Kidney (tissue), 14 donors: ENCODE results near the gene COL4A2. TPM values are rescaled to one million over a fixed set of nuclear protein-coding genes. Genes with fewer than 3 reads are reported as not detected.

Experiments used
- DNase-seq, 5 donors: peaks; one replicate each; pipeline ENCODE4 v3.0.0-alpha.2; 2013 to 2020
- FAIRE-seq: peaks from 2 replicates; lab custom pipeline; 2012; peaks lifted over from hg19 to GRCh38; lab: Jason Lieb, UNC
- H3K27ac ChIP-seq, 2 donors: one replicate each; pipeline ENCODE4 v1.7.0; 2013; ENCODE audit warnings: low read depth in 2 of 2, low read length in 2 of 2, inconsistent platforms in 1 of 2
- H3K27me3 ChIP-seq: one replicate; pipeline ENCODE4 v1.7.1; 2013; ENCODE audit warnings: low read length, inconsistent platforms; ENCODE audit not compliant: control insufficient read depth, insufficient read depth
- H3K36me3 ChIP-seq, 3 donors: one replicate each; pipeline versions ENCODE4 v1.7.0 to v1.7.1; 2013; ENCODE audit warnings: low read length in 3 of 3, control low read depth in 1 of 3, inconsistent platforms in 1 of 3; ENCODE audit not compliant: insufficient read depth in 3 of 3, control insufficient read depth in 2 of 3
- H3K4me1 ChIP-seq, 3 donors: one replicate each; pipeline versions ENCODE4 v1.7.0 to v1.7.1; 2013; ENCODE audit warnings: low read length in 3 of 3, inconsistent platforms in 1 of 3, low read depth in 1 of 3; ENCODE audit not compliant: control insufficient read depth in 2 of 3, insufficient read depth in 2 of 3
- H3K4me3 ChIP-seq, 3 donors: one replicate each; pipeline versions ENCODE4 v1.7.0 to v1.8.1; 2013; ENCODE audit warnings: low read length in 3 of 3, control low read depth in 1 of 3, inconsistent platforms in 1 of 3
- H3K9ac ChIP-seq, 3 donors: one replicate each; pipeline versions ENCODE4 v1.7.0 to v1.7.1; 2013; ENCODE audit warnings: low read length in 3 of 3, control low read depth in 1 of 3, inconsistent platforms in 1 of 3
- H3K9me3 ChIP-seq, 3 donors: one replicate each; pipeline versions ENCODE4 v1.7.0 to v1.7.1; 2013; ENCODE audit warnings: low read length in 3 of 3, control low read depth in 1 of 3, inconsistent platforms in 1 of 3; ENCODE audit not compliant: control insufficient read depth in 2 of 3, insufficient read depth in 1 of 3
- CTCF ChIP-seq: IDR thresholded peaks from 3 replicates; pipeline ENCODE4 v1.5.1; 2012; ENCODE audit warnings: mild to moderate bottlenecking, moderate library complexity, borderline replicate concordance; ENCODE audit not compliant: insufficient read depth; ENCODE audit errors: extremely low read depth
- intact Hi-C: fragments of 100-400 bp; cut with DNase I; formaldehyde crosslinking; loops from one replicate; pipeline ENCODE4 v1.11.1; 2022
- polyA plus RNA-seq: library from polyadenylated mRNA; stranded (reverse); fragments of 350-450 nt; fragmentation: Illumina TruSeq; extraction: RNeasy Lipid Tissue Mini Kit (QIAGEN cat#74804); gene quantifications from one replicate; pipeline ENCODE4 v1.2.3, GENCODE V29; 2014; ENCODE audit warnings: low read depth, low replicate concordance; ENCODE audit not compliant: insufficient read depth
- total RNA-seq: library from RNA; stranded (reverse); fragmentation: NEBNext Ultra II Directional; extraction: Animal tissue kit (Norgen Biotek cat#: 25700); gene quantifications from one replicate; pipeline ENCODE4 v1.2.1, GENCODE V29; 2021
- donor health status: control.
- donor health status: control.
- donor health status: control.
- donor health status: control.
- donor health status: control.
- donor health status: DM: yes; HTN: yes; CAD: no.
- donor health status: Normal renal cell carcinoma (clear cell type).

COL4A2 gene
- total and polyA plus RNA-seq, 2 donors from 2014 or later = 126 to 265 TPM

- H3K4me1 ChIP-seq = peaks cover 0 to 15% (median 8%) of the 10 kb centered on the region in 3 donors
- no peak overlapping the region for H3K4me3 ChIP-seq
- H3K27me3 ChIP-seq = no peaks in the 10 kb centered on the region
- intact Hi-C loops = no loop called here
- H3K27ac ChIP-seq = no peak overlapping the region
- peaks cover 0 to 8% (median 4%) of the 10 kb centered on the region in 3 donors for H3K36me3 ChIP-seq
- FAIRE-seq (no peak), DNase-seq (no peak)
- no peaks in the 10 kb centered on the region for H3K9me3 ChIP-seq
- no peak for TF ChIP-seq CTCF
- no peak overlapping the region for H3K9ac ChIP-seq
Measured at GRCh38 chr13:110364081-110364480, 57.0 kb downstream of the COL4A2 start.

- Histone ChIP-seq H3K9me3 (no peaks in the 10 kb centered on the region), H3K36me3 (peaks cover 0 to 7% (median 4%) of the 10 kb centered on the region in 3 donors), H3K4me1 (peaks cover 0 to 12% (median 8%) of the 10 kb centered on the region in 3 donors), H3K27me3 (no peaks in the 10 kb centered on the region), H3K4me3 (no peak overlapping the region), H3K27ac (no peak overlapping the region), H3K9ac (no peak overlapping the region)
- FAIRE-seq (no peak), DNase-seq (no peak)
- intact Hi-C loops = no loop called here
- TF ChIP-seq CTCF = no peak
Measured at GRCh38 chr13:110365876-110366275, 58.8 kb downstream of the COL4A2 start.

GRCh38 chr13:110366733-110367132, 59.6 kb downstream of the COL4A2 start:
- Histone ChIP-seq H3K9me3 (no peaks in the 10 kb centered on the region), H3K27ac (no peak overlapping the region), H3K9ac (no peak overlapping the region), H3K36me3 (peaks cover 0 to 2% (median 0%) of the 10 kb centered on the region in 3 donors), H3K4me1 (peaks cover 0 to 10% (median 3%) of the 10 kb centered on the region in 3 donors), H3K27me3 (no peaks in the 10 kb centered on the region), H3K4me3 (no peak overlapping the region)
- TF ChIP-seq CTCF = no peak
- intact Hi-C loops = no loop called here
- FAIRE-seq (no peak), DNase-seq (no peak)

- intact Hi-C loops = no loop called here
- Histone ChIP-seq H3K9me3 (no peaks in the 10 kb centered on the region), H3K9ac (no peak overlapping the region), H3K27me3 (no peaks in the 10 kb centered on the region), H3K4me3 (no peak overlapping the region), H3K36me3 (no peaks in the 10 kb centered on the region), H3K4me1 (peaks cover 4 to 10% (median 9%) of the 10 kb centered on the region in 3 donors), H3K27ac (no peak overlapping the region)
- DNase-seq (peak in 1 of 5 donors; percentile 43), FAIRE-seq (no peak)
- no peak for TF ChIP-seq CTCF
Measured at GRCh38 chr13:110367620-110368019, 60.5 kb downstream of the COL4A2 start.
